NK-92 (cell line): ENCODE results near the gene EZR.

ENCODE experiments used
- DNase-seq: peaks from one replicate; lab custom pipeline; 2025; ENCODE audit not compliant: unreplicated experiment; lab: John Stamatoyannopoulos, UW

Gene EZR

GRCh38 chr6:158737710-158738615 lies 81.2 kb downstream of the EZR start:
- no peak for DNase-seq

- DNase-seq, result no peak
These were observed 82.0 kb downstream of the EZR start for GRCh38 chr6:158737082-158737709.

GRCh38 chr6:158735009-158735408 lies 84.2 kb downstream of the EZR start:
- no peak for DNase-seq

GRCh38 chr6:158730541-158730907 lies 88.6 kb downstream of the EZR start:
- DNase-seq, result no peak

- DNase-seq, result no peak
These were observed 89.1 kb downstream of the EZR start for GRCh38 chr6:158729906-158730540.

GRCh38 chr6:158725704-158726103 lies 93.5 kb downstream of the EZR start:
- no peak for DNase-seq

- no peak for DNase-seq
These were observed 96.9 kb downstream of the EZR start for GRCh38 chr6:158722176-158722729.

GRCh38 chr6:158718461-158719046 lies 100.6 kb downstream of the EZR start:
- no peak for DNase-seq

GRCh38 chr6:158717341-158718330 lies 101.5 kb downstream of the EZR start:
- no peak for DNase-seq
